Natural killer cell (primary cell): ENCODE data around the gene BGN. TPM values are rescaled to one million over a fixed set of nuclear protein-coding genes. Genes with fewer than 3 reads are reported as not detected.

Experiments used
- ATAC-seq, 3 donors: fragments of 150-1000 bp in 2 of 3; fragments of 200-7000 bp in 1 of 3; cut with Tn5 transposase; 1 replicate in 1 of 3; 2 replicates in 2 of 3; pipeline ENCODE4 v1.10.0; 2021; ENCODE audit warnings: mild to moderate bottlenecking in 2 of 3, moderate library complexity in 2 of 3
- DNase-seq, 2 donors: peaks; one replicate each; pipeline versions ENCODE4 v3.0.0 to v3.0.0-alpha.2; 2013 to 2021; ENCODE audit warnings: mixed read lengths in 1 of 2
- H3K27ac ChIP-seq: one replicate; pipeline ENCODE4 v1.5.1; 2013; ENCODE audit warnings: mild to moderate bottlenecking, low read length
- H3K27me3 ChIP-seq: one replicate; pipeline ENCODE4 v1.6.1; 2013; ENCODE audit warnings: low read length; ENCODE audit not compliant: control insufficient read depth, insufficient read depth
- H3K36me3 ChIP-seq: one replicate; pipeline ENCODE4 v1.6.1; 2013; ENCODE audit warnings: low read length; ENCODE audit not compliant: control insufficient read depth, insufficient read depth
- H3K4me1 ChIP-seq: one replicate; pipeline ENCODE4 v1.6.1; 2013; ENCODE audit warnings: low read length; ENCODE audit not compliant: control insufficient read depth, insufficient read depth
- H3K4me3 ChIP-seq: one replicate; pipeline ENCODE4 v1.5.1; 2013; ENCODE audit warnings: low read length
- H3K9me3 ChIP-seq: one replicate; pipeline ENCODE4 v1.6.1; 2013; ENCODE audit warnings: low read length; ENCODE audit not compliant: control insufficient read depth, insufficient read depth
- H3K27ac Mint-ChIP-seq, 2 donors: one replicate each; pipeline ENCODE4 v1.8.0; 2022; ENCODE audit warnings: mild to moderate bottlenecking in 2 of 2, mixed read lengths in 2 of 2, moderate library complexity in 1 of 2
- H3K27me3 Mint-ChIP-seq, 2 donors: one replicate each; pipeline ENCODE4 v1.8.0; 2022; ENCODE audit warnings: low read depth in 2 of 2, mixed read lengths in 2 of 2
- H3K36me3 Mint-ChIP-seq: one replicate; pipeline ENCODE4 v1.8.0; 2022; ENCODE audit warnings: mixed read lengths
- H3K4me1 Mint-ChIP-seq, 2 donors: one replicate each; pipeline ENCODE4 v1.8.0; 2022; ENCODE audit warnings: mixed read lengths in 2 of 2
- H3K4me3 Mint-ChIP-seq: one replicate; pipeline ENCODE4 v1.8.0; 2022; ENCODE audit warnings: mild to moderate bottlenecking, moderate library complexity, mixed read lengths
- H3K9me3 Mint-ChIP-seq, 2 donors: one replicate each; pipeline ENCODE4 v1.8.0; 2022; ENCODE audit warnings: mixed read lengths in 2 of 2
- WGBS: methylation state at CpG from one replicate; pipeline ENCODE4 v1.1.7; 2013; ENCODE audit warnings: missing lambda C conversion rate; ENCODE audit not compliant: insufficient coverage; 5-methylcytosine and 5-hydroxymethylcytosine counted together
- intact Hi-C: fragments of 100-400 bp; cut with micrococcal nuclease; formaldehyde crosslinking; loops from one replicate; pipeline ENCODE4 v1.14.2; 2022
- total RNA-seq, 4 donors: library from RNA; stranded (reverse); fragments of 120-200 nt in 1 of 4; gene quantifications; one replicate each; pipeline versions ENCODE4 v1.2.3 to v1.2.4, GENCODE V29; 2013 to 2022
- TF ChIP-seq, protein P1 (sequence below): fragments of 200-600 bp; IDR thresholded peaks from one replicate; pipeline ENCODE4 v1.8.0; 2022; ENCODE audit warnings: antibody characterized with exemption

Gene BGN
- total RNA-seq, 3 donors from 2014 or later (not counting 1 experiment from before 2014, with no cell fraction given) = not detected

DNA sequence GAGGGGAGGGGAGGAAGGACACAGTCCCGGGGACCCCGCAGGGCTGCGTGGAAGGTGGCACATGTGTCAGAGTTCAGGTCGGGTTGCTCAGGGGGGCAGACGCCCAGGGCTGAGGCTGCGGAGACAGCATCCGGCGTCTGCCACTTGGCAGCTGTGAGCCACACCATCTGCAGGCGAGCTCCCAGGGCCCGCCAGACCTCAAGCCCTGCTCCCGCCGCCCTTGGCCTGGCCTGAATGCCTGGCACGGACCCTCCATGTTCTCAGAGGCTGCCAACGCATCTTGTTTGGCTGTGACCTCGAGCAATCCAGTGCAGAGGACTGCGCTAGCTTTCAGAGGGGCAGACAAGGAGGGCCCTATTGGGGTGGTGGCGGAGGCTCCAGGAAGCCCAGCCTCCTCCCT lies 5.1 kb downstream of the BGN start:
- Mint-ChIP-seq H3K4me3 (no peak overlapping the region), H3K4me1 (peaks cover 0 to 3% of the 10 kb centered on the region in 2 donors), H3K27ac (no peak overlapping the region), H3K36me3 (no peaks in the 10 kb centered on the region), H3K9me3 (no peaks in the 10 kb centered on the region), H3K27me3 (peaks cover 0 to 2% of the 10 kb centered on the region in 2 donors)
- no peaks in the 10 kb centered on the region for H3K27me3 ChIP-seq
- no peaks in the 10 kb centered on the region for H3K36me3 ChIP-seq
- H3K4me3 ChIP-seq = no peak overlapping the region
- ATAC-seq = no peak
- 89% methylated on average over 17 of the region's 17 CpGs for WGBS
- intact Hi-C loops = no loop called here
- no peaks in the 10 kb centered on the region for H3K9me3 ChIP-seq
- no peak for DNase-seq
- TF ChIP-seq, protein P1, sequence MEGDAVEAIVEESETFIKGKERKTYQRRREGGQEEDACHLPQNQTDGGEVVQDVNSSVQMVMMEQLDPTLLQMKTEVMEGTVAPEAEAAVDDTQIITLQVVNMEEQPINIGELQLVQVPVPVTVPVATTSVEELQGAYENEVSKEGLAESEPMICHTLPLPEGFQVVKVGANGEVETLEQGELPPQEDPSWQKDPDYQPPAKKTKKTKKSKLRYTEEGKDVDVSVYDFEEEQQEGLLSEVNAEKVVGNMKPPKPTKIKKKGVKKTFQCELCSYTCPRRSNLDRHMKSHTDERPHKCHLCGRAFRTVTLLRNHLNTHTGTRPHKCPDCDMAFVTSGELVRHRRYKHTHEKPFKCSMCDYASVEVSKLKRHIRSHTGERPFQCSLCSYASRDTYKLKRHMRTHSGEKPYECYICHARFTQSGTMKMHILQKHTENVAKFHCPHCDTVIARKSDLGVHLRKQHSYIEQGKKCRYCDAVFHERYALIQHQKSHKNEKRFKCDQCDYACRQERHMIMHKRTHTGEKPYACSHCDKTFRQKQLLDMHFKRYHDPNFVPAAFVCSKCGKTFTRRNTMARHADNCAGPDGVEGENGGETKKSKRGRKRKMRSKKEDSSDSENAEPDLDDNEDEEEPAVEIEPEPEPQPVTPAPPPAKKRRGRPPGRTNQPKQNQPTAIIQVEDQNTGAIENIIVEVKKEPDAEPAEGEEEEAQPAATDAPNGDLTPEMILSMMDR = no peak
- no peak overlapping the region for H3K27ac ChIP-seq
- H3K4me1 ChIP-seq = no peaks in the 10 kb centered on the region

DNA sequence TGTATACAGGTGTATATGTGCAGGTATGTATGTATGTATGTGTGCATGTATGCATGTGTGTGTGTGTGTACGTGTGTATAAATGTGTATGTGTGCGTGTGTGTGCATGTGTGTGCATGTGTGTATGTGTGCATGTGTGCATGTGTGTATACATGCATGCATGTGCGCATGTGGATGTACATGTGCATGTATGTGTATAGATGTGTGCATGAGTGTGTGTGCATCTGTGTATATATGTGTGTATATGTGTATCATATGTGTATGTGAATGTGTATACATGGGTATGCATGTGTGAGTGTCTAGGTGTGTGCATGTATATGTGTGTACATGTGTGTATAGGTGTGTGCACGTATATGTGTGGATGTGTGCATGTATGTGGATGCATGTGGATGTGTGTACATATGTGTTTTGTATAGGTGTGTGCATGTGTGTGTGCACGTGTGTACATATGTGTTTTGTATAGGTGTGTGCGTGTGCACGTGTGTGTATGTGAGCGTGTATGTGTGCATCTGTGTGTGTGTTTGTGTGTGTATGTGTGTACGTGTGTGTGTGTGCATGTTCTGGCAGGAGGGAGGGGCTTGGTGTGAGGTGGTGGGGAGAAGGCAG lies 6.0 kb downstream of the BGN start:
- no peaks in the 10 kb centered on the region for H3K4me1 ChIP-seq
- H3K27ac ChIP-seq = no peak overlapping the region
- Mint-ChIP-seq H3K36me3 (no peaks in the 10 kb centered on the region), H3K9me3 (no peaks in the 10 kb centered on the region), H3K4me3 (no peak overlapping the region), H3K27me3 (peaks cover 0 to 2% of the 10 kb centered on the region in 2 donors), H3K4me1 (no peaks in the 10 kb centered on the region), H3K27ac (no peak overlapping the region)
- intact Hi-C loops = no loop called here
- ATAC-seq (peak in 1 of 3 donors; percentile 30), DNase-seq (no peak)
- no peaks in the 10 kb centered on the region for H3K36me3 ChIP-seq
- TF ChIP-seq, protein P1 = no peak
- no peaks in the 10 kb centered on the region for H3K9me3 ChIP-seq
- no peaks in the 10 kb centered on the region for H3K27me3 ChIP-seq
- WGBS = 88% methylated on average over 9 of the region's 9 CpGs
- H3K4me3 ChIP-seq = no peak overlapping the region

DNA sequence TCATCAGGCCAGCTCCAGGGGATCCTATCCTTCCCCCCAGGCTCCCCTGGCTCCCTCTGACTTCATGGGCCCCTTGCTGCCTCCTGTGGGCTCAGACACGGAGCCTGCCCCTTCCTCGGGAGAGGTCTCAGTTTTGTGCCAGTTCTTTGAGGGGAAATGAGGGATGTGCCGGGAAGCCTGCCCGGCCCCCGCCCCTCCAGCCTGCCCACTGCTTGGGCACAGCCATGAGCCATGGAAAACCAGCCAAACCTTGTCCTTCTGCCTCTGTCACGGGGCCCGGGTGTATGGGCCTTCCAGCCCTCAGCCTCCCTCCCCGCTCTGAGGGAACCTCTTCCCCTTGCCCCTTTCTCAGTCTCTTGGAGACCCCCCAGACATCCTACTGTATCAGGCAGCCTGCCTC lies 6.8 kb downstream of the BGN start:
- H3K4me1 Mint-ChIP-seq = no peaks in the 10 kb centered on the region
- TF ChIP-seq, protein P1 = no peak
- no peaks in the 10 kb centered on the region for H3K9me3 Mint-ChIP-seq
- no peaks in the 10 kb centered on the region for H3K27me3 Mint-ChIP-seq
- H3K27me3 ChIP-seq = no peaks in the 10 kb centered on the region
- H3K4me3 Mint-ChIP-seq = no peak overlapping the region
- no peak overlapping the region for H3K27ac Mint-ChIP-seq
- H3K27ac ChIP-seq = no peak overlapping the region
- intact Hi-C loops = no loop called here
- no peaks in the 10 kb centered on the region for H3K4me1 ChIP-seq
- ATAC-seq (no peak), DNase-seq (no peak)
- H3K9me3 ChIP-seq = no peaks in the 10 kb centered on the region
- H3K36me3 Mint-ChIP-seq = no peaks in the 10 kb centered on the region
- H3K4me3 ChIP-seq = no peak overlapping the region
- WGBS = 95% methylated on average over 7 of the region's 8 CpGs
- H3K36me3 ChIP-seq = no peaks in the 10 kb centered on the region

DNA sequence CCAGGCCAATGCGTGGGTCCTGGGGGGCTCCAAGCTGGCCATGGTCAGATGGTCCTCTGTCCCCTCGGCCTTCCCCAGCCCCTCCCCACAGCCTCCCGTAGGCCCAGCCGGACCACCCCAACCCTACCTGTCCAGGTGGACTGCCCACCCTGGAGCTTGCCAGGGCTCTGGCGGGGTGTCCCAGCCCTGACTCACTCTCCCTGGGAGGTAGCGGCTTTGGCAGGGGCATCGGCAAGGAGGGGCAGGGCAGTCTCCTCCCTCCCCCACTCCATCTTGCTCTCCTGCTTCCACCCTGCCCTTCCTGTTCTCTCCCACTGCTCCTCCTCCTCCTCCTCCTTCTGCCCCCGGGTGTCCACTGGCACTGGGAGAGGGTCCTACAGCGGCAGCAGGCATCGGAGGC lies 7.4 kb downstream of the BGN start:
- WGBS = 90% methylated on average over 10 of the region's 10 CpGs
- H3K27ac Mint-ChIP-seq = no peak overlapping the region
- H3K27me3 ChIP-seq = no peaks in the 10 kb centered on the region
- H3K4me1 Mint-ChIP-seq = no peaks in the 10 kb centered on the region
- no peak overlapping the region for H3K4me3 Mint-ChIP-seq
- H3K4me3 ChIP-seq = no peak overlapping the region
- no peaks in the 10 kb centered on the region for H3K9me3 Mint-ChIP-seq
- DNase-seq (no peak), ATAC-seq (no peak)
- no peaks in the 10 kb centered on the region for H3K36me3 ChIP-seq
- H3K27ac ChIP-seq = no peak overlapping the region
- TF ChIP-seq, protein P1 = no peak
- H3K9me3 ChIP-seq = no peaks in the 10 kb centered on the region
- H3K36me3 Mint-ChIP-seq = no peaks in the 10 kb centered on the region
- H3K27me3 Mint-ChIP-seq = peaks cover 0 to 2% of the 10 kb centered on the region in 2 donors
- intact Hi-C loops = no loop called here
- no peaks in the 10 kb centered on the region for H3K4me1 ChIP-seq
